ENCODE results near the gene LEO1.

Gene LEO1

DNA sequence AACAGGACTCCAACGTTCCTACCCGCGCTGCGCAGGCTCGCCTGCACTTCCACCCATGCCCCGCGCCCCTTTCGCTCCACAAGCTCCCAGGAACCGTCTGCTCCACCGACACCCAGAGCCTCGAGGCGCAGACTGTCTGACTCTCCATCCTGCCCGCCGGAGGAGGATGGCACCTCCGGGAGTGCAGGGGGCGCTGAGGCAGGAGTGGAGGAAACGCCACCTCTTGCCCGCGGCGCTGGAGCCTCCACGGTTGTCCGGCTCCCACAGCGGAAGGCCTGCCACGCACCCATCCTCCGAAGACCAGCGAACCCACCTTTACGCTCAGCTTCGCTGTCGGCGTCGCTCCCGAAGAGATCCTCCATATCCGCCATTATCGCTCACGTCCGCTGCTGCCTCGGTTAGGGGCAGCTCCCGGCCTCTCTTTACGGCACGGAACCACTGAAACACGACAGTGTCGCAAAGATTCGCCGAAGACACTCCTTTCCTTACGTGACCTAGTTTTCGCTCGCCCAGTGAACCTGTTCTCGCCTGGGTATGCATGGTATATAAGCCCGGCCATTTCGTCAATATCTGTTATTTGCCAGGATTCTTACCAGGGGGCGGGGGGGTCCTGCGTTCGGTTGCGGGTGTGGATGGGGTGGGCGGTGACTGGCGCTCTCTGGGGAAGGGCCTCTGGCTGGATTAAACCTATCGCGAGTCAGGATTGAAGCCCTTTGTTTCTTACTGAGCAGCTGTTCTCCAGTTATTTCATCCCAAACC is at the start of gene LEO1:
TSS of gene LEO1 (minus strand) at position 404 of the 759 bp plus-strand sequence. CDS start at position 371, 33 bp downstream.
- DNase-seq, result peak; percentile 88

DNA sequence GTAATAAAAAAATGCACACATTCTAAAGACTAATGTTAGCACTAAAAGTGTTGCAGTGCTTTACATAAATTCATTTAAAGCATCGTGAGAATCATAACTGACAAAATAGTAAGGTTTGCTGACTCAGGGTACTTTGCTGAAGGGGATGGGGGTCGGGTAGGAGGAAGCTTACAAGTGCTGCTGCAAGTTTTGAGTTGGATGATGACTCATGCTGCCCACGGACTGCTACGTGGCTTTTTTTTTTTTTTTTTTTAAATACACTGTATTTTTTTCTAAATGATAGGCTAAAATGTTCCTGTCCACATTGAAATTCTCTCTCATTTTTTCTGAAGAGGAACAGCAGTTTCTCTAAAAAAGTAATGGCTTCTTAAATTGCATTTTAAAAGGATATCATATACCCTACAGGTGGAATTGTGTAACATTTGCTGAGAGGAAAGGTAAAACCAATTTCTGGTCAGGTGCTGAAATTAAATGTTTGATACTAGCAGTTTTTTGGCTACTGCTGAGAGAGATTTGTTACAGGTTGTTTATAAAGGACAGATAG is 49.6 kb upstream of the LEO1 start:
- DNase-seq, result peak; percentile 76

DNA sequence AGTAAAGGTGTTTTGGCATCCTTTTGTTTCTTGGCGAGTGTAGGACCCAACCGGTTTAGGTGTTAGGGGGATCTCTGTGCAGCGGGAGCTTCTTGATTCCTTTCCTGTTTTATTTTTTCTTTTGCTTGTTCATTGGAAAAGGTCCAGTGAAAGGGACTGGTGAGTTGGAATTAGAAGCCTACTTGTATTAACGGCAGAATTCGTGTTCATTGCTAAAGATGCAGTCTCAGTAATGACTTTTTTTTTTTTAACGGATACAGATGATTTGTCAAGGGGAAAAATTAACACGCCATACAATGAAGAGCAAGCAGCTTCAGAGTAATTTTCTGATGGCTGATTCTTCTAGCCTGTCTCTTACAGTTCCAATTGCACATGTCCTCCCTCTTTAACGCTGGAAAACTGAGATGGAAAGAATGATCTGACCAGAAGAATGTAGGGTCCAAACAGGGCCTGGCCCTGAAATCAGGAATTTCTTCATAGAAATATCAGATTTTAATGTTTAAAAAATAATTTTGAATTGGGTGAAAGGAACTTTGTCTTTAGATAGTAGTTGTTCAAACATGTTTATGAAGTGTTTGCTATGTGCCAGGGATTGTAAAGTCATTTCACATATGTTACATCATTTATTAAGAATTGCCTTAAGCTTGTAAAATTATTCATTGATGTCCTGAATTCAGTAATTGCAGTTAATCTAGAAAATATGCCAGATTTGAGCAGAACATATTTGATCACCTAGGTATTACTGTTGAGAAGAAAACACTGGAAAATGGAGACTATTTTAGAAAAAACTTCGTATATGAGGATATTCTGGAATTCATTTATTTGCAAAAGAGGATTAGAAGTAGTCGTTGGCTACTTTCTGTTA is 48.9 kb upstream of the LEO1 start:
- no peak for DNase-seq

DNA sequence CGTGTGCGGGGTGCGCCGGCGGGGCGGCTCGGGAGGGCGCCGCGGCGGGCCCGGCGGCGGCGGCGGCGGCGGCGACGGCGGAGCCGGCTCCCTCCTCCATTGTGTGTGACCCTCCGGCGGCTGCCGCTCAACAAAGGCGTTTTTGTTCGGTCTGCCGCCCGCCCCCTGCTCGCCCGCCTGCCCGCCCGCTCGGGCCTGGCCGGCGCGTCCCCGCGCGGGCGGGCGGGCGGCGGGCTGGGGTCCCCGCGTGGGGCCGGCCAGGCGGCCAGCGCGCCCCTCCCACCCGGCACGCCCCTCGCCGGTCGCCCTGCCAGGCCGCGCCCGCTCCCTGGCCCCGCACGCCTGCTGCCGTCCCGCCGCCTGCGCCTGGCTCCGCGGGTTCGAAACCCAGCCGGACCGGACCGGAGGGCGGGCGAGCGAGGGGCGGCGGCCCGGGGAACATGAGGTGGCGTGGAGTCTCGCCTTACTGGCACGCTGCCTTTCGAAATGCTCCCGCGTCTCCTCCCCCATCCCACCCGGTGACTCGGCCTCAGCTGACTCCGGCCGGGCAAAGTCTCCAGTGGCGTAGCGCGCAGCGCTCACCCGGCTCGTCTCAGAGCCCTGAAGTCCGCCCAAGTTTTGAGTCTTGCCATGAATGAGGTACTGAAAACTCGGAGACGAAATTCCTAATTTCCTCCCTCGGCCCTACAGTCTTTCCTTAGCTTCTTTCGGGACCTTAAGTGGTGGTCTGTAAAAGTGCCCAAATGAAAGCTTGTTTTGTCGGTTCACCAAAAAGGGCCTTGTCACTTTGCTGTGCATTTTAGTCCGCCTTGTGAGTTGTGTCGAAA is 48.0 kb upstream of the LEO1 start:
- peak; percentile 75 for DNase-seq

DNA sequence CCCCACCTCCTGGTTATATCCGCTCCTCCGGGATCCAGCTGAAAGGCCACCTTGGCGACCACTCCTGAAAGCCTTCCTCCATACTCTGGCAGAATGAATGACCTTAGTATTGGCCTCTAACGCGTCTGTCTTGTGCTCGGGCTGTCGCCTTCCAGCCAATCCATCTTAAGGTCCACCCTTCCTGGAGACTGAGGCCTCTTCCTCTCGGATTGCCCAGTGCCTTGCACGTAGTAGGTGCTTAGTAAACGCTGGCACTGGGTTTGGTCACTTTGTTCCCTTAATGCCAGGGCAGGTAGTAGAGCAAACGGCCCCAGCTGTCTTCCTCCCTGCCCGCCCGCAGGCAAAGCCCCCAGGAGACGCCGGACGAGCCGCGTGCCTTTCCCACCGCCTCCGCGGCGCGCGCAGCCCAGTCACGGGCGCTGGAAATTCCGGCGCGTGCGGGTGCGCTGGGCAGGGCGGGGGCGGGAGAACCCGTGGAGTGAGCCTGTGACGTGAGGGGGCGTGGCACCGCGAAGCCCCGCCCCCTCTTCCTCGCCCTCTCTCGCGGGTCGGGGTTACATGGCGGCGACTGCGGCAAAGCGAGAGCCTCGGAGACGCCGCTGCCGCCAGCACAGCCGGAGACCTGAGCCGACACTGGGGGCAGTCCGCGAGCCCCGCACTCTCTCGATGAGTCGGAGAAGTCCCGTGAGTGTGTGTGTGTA is 47.3 kb upstream of the LEO1 start, which contains the start of gene MAPK6:
TSS of gene MAPK6 (plus strand) at position 527 of the 701 bp plus-strand sequence. CDS start 27,242 bp downstream, outside the sequence.
- peak; percentile 94 for DNase-seq

DNA sequence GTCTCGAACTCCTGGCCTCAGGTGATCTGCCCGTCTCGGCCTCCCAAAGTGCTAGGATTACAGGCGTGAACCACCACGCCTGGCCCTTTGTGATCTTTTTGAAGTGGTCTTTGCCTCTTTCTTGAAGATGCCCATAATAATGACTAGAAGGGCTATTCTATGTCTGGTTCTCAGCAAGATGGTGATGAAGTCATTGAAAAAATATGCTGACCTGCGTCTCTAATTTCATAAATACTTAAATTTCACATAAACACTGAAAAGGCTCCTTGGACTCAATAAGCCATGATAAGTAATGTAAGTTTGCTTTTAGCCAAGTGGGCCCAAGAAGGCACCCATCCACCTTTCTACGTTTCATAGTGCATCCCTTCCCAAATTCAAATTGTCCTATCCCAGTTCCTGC is 46.7 kb upstream of the LEO1 start:
- DNase-seq, result no peak

DNA sequence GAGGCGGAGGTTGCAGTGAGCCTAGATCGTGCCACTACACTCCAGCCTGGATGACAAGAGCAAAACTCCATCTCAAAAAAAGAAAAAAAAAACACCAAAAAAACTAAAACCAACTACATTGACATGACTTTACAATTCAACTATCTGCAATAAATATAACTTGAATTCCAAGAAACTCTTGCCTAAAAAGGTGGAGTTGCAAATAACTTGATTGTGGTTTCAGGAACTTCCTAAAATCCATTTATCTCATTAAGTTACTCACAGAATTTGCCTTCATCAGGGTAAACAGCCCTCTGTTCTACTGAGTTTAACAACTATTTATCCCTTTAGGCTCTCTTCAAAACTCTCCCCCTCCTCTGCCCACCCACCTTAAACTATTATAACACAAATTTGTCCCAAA is 44.7 kb upstream of the LEO1 start:
- DNase-seq, result no peak

DNA sequence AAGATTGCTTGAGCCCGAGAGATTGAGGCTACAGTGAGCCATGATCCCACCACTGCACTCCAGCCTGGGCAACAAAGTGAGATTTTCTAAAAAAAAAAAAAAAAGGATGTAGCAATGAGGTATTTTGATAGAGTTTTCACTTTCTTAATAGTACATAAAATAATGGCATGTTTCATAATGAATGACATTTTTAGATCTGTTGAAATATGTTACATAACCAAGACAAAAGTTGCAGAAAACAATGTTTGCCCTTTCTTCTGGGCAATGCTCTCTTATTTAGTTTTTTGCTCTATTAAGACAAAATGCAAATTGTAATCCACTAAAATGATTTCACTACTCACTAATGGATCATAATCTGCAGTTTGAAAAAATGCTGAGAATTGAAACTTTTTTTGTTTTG is 43.0 kb upstream of the LEO1 start:
- DNase-seq, result no peak

DNA sequence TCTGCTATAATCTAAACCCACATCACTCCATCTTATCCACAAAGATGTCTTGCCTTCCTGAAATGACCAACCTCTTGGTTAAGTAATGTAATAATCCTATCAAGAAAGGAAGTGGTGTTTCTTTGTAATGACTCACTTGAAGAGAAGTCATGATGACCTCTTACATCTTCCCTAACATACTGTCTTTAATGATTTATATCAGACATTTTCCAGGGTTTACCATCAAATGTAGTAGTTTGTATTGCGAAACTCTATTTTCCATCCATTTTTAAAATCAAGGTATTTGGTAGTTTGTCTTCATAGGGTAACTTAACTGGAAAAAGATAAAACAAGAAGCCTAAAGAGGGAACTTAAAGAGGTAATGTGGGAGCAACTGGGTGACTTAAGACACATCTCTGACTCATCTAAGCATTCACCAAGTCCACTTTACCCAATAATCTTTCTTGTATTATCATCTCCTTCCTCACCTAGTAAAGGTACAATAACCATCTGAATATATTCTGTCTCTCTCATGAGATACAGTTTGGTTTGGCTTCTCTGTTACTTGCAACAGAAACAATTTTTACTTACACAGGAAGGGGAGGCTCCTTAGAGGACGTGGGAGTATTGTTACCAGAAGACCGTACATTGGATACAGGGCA is 41.7 kb upstream of the LEO1 start:
- no peak for DNase-seq

DNA sequence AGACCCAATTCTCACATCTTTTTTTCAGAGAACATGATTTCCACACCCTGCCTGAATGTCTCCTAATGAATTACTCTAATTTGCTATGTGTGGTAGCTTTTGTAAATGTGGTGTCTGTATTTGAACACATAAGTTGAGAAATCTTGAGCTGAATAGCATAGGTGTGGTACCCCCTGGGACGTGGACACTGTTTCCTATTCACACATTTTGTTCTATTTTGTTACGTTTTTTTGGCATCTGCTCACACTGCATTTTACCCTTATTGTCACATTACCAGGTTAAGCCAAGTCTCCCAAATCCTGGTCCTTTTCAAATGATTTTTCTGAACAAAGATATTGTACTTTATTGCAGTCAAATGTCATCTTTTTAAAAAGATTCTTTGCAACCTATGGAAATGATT is 40.6 kb upstream of the LEO1 start:
- no peak for DNase-seq

DNA sequence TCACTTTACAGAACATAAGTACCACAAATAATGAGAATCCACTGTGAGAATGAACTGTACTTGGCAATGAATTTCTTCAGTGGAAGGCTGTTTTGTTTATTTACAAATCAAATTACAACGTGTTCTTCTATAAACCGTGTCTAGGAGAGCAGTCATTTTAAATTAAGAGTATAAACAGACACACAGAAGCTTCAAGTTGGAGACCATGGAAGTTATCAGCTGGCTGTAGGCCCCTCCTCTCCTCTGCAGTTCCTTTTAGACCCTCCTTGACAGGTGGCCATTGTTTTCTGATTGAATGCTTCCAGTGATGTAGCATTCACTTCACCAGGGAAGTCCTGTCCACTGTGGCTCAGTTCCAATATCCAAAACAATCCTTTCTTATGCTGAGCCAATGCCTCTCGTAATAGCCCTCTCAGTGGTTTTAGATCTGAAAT is 40.1 kb upstream of the LEO1 start:
- DNase-seq, result no peak

DNA sequence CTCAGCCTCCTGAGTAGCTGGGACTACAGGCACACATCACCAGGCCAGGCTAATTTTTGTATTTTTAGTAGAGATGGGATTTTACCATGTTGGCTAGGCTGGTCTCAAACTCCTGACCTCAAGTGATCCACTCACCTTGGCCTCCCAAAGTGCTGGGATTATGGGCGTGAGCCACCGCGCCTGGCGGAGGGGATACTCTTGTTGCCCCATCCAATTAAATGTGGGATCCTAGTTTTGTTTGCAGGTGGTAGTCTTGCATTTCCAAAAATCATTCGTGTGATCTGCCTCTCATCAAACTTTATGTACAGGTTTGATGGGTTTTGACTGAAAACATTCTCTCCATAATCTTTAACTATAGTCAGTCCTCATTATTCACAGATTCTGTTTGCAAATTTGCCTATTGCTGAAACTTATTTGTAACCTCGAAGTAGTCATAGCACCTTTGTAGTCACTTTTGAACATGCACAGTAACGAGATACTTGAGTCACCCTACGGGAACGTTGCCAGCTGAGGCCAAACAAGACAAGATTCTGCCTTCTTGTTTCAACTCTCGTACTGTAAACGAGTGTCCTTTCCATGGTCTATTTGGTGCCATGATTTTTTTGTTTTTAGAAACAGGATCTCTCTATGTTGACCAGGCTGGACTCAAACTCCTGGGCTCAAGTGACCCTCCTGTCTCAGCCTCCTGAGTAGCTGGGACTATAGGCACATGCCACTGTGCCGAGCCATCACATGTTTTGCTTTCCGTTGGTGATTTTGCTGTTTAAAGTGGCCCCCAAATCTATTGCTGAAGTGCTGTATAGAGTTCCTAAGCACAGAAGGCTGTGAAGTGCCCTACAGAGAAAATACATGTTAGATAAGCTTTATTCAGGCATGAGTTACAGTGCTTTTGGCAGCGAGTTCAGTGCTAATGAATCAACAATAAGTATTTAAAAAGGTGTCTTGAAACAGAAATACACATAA is 39.3 kb upstream of the LEO1 start:
- peak; percentile 67 for DNase-seq

DNA sequence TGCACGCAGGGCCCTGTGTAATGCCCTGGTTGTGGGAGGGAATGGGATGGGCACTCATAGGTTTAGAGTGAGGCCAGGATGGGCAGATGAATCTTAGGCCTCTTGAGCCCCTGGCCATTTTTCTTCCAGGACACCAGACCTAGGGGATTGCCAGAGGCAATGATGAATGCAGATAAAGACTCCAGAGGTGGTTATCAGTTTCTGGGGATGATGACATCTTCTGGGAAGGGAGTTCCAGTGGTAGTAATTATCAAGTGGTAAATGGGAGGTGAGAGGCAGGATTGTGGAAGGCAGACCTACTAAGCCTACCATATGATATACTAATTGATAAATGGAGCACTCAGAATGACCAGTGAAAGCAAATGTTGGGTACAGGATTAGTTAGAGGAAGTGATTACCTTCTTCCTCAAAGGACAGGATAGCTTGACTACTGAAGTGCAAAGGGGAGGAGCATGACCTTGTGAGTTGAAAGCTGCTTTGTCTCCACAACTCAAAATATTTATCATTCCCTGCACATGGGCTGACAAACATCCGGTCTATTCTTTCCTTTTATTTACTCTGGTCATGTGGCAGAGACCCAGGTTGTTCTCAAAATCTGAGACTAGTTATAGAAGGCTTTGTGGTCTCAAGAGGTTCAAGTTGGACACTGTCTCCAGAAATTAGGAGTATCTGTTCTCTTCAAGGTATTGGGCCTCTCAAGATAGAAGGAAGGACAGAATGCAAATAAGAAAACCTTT is 37.3 kb upstream of the LEO1 start:
- DNase-seq, result no peak

DNA sequence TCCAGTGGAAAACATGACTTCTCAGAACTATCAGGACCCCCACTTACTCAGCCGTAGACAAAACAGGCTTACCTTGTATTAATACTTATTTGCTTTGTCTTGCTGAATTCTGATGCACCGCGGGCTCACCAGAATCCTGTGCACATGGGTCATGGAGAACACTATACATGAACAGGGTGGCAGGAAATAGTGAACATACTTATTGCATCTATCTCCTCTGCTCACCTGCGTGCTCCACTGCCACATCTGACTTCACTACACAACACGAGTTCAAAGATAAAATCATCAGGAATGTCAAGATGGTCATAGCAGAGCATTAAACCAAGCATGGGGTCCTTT is 36.8 kb upstream of the LEO1 start:
- no peak for DNase-seq

DNA sequence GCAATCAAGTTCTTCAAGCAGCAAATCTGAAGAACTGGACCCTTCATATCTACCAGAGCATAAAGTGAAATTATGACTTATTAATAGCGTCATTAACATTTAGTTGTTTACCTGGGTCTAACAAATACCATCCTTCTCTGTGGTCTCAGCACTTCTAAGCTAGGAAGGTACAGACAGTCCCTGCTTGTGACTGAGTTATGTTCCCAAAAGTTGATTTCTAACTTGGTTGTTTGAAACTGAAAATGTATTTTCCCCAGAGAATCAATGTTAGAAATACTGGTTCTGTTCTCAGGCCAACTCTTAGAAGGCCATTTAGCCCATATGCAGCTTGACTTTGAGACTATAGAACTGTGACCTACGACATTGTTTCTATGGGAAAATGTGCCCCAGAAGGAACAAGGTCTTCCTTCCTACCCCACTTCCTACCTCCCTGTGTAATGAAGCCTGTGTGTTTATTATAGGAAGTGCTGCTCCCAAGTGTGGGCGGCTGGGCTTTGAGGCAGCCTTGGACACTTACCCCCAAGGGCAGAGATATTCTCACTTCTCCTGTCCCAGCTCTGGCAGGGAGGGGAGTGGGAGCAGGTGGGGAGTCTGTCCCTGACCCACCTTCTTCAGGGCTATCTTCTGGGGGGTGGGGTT is 35.2 kb upstream of the LEO1 start:
- no peak for DNase-seq

DNA sequence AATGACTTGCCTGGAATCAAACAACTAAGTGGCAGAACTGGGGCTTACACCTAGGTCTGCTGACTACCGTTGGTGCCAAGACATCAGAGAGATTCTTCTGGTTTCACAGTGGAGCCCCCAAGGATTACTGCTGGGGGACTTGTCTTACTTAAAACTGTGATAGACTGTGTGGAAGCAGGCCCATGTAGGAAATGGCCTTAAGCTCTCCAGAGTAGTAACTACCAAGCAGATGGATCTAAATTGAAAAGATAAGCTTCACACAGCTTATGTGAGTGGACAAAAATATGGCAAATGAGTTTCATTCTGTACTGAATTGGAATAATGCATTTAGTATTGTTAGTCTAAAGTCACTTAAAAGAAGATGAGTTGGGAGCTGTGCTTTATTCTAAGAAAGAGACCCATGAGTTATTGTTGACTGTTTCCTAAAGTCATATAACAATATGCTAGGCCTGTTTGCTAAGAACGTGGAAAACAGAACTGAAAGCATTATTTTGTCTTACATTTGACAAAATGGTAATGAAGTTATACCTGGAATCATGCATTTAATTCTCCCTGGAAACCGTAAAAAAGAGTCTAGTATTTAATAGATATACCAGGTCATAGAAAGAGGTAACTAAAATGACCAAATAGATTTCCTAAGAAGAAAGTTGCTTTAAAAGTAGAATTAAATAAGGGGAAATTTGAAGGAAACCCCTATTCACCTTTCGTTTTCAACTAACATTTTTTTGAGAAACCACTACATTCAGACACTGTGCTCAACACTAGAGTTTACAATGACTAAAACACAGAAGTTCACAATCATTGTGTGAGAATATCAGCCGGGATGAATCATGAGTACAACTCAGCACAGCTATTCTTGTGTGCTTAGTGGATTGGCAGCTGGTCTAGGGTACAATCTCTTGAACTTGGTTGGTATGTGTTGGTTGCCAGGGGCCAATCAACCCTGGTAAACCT is 34.4 kb upstream of the LEO1 start:
- peak; percentile 42 for DNase-seq

DNA sequence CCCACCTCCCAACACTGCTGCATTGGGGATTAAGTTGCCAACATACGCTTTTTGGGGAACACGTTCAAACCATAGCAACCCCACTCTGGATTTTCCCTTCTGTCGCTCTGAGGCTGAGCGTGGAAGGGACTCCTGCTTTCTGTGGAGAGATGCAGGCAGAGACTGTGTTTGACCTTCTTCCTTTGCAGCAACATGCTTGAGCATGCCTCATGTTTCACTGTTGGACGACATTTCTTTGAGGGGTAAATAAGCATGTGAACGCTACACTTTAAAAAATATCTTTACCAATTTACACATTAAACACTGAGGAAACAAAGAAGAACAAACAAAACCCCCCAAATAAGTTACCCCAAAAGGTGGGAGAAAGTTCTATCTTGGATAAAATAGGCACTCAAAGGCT is 33.2 kb upstream of the LEO1 start:
- DNase-seq, result no peak

DNA sequence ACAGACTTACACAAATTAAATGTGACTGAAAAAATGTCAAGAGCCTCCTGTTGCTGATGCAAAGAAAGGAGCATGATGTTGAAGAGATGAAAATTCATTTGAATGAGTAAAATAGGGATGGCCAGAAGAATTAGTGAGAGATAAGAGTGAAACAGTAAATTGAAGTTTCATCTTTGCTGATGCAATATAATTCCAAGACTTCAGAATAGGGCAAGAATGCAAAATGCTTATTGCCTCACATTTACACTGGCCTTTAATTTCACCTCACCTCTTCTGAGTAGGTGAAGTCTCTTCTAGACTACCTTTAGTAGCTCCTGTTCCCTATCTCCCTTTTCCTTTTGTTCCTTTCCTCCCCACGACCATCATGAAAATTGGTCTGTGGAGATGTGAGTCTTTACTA is 32.1 kb upstream of the LEO1 start:
- DNase-seq, result no peak
